Fibroblast of mammary gland (primary cell): ENCODE measurements around the gene METRNL.

Experiments used
- DNase-seq: peaks from one replicate; pipeline ENCODE4 v3.0.0-alpha.2; 2010; ENCODE audit warnings: low read depth
- H3K4me3 ChIP-seq: 2 replicates; pipeline ENCODE4 v1.5.1; 2011; ENCODE audit warnings: low read depth, mild to moderate bottlenecking, low read length, moderate library complexity; ENCODE audit not compliant: control insufficient read depth
- TF ChIP-seq, protein P1 (sequence below): conservative IDR thresholded peaks from 2 replicates; pipeline ENCODE4 v1.5.1; 2011; ENCODE audit warnings: low read depth, low read length, inconsistent platforms; ENCODE audit not compliant: control insufficient read depth, insufficient read depth

METRNL gene

DNA sequence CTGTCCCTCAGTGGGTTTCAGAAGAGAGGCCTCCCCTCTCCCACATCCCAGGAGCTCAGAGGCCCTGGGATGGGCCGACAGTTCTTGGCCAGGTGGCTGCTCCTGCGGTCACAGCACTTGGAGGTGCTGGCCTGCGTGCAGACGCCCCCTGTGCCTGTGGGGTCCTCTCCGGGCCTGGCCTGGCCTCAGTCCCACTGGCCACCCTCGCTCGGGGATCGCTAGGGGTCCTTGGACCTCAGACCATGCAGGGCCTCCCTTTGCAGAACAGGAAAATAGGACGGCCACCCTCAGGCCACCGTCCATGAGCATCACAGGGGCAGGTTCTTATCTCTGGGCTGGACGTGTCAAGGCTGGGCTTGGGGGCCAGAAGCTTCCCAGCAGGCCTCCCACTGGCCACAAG, 30.0 kb downstream of the METRNL start:
- TF ChIP-seq, protein P1, sequence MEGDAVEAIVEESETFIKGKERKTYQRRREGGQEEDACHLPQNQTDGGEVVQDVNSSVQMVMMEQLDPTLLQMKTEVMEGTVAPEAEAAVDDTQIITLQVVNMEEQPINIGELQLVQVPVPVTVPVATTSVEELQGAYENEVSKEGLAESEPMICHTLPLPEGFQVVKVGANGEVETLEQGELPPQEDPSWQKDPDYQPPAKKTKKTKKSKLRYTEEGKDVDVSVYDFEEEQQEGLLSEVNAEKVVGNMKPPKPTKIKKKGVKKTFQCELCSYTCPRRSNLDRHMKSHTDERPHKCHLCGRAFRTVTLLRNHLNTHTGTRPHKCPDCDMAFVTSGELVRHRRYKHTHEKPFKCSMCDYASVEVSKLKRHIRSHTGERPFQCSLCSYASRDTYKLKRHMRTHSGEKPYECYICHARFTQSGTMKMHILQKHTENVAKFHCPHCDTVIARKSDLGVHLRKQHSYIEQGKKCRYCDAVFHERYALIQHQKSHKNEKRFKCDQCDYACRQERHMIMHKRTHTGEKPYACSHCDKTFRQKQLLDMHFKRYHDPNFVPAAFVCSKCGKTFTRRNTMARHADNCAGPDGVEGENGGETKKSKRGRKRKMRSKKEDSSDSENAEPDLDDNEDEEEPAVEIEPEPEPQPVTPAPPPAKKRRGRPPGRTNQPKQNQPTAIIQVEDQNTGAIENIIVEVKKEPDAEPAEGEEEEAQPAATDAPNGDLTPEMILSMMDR = no peak
- H3K4me3 ChIP-seq = no peak overlapping the region
- no peak for DNase-seq

- peak; percentile 95 for DNase-seq
- peak overlapping the region; percentile 20 for H3K4me3 ChIP-seq
- TF ChIP-seq, protein P1 = no peak
Measured at GRCh38 chr17:83109793-83110645, 30.6 kb downstream of the METRNL start.

DNA sequence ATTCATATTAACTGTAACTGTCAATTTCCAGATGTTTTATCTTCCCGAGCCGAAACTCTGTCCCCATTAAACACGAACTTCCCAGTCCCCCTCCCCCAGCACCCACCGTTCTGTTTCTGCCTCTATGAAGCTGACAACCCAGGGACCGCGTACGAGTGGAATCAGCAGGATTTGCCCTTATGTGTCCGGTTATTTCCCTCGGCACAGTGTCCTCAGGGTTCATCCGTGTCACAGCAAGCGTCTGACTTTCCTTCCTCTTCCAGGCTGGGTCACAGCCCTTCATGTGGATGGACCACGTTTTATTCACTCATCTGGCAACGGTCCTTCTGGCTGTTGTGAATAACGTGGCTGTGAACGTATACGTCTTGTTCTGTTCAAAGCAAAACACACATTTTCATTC, 31.3 kb downstream of the METRNL start:
- DNase-seq = peak; percentile 40
- TF ChIP-seq, protein P1 = no peak
- no peak overlapping the region for H3K4me3 ChIP-seq

GRCh38 chr17:83111516-83112282, 32.3 kb downstream of the METRNL start:
- TF ChIP-seq, protein P1 = no peak
- no peak overlapping the region for H3K4me3 ChIP-seq
- DNase-seq = no peak

- DNase-seq = no peak
- TF ChIP-seq, protein P1 = no peak
- no peak overlapping the region for H3K4me3 ChIP-seq
Measured at GRCh38 chr17:83113381-83113780, 34.0 kb downstream of the METRNL start.

DNA sequence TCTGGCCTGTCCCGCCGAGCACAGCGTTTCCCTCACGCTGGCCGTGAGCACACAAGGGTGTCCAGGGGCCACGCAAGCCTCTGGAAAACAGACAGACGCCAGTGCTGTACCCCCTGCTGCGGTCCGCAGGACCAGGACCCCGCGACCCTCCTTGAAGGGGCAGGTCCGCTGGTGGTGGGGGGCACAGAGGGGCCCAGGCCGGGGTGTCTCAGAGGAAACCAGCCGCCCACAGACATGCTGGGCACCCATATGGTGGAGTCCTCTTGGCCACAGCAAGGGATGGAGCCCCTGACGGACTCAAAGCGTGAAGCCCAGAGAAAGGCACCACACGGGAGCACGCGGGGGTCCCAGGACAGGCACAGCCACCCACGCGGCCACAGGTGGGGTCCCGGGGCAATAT, 34.4 kb downstream of the METRNL start:
- H3K4me3 ChIP-seq = no peak overlapping the region
- TF ChIP-seq, protein P1 = no peak
- DNase-seq = no peak
